GM23248 (cell line): ENCODE data around the gene SOX21.

ENCODE experiments used
- EZH2 ChIP-seq: fragments of 200-600 bp; sonication (generic); IDR thresholded peaks from 2 replicates; pipeline ENCODE4 v1.6.1; 2018; ENCODE audit warnings: antibody characterized with exemption, mild to moderate bottlenecking; ENCODE audit not compliant: insufficient read depth, poor library complexity, severe bottlenecking
- EZH2phosphoT487 ChIP-seq: fragments of 200-600 bp; sonication (generic); IDR thresholded peaks from 2 replicates; pipeline ENCODE4 v1.6.1; 2018; ENCODE audit warnings: antibody characterized with exemption, moderate library complexity, mild to moderate bottlenecking, low read depth; ENCODE audit not compliant: insufficient read depth

- TF ChIP-seq EZH2phosphoT487 (no peak), EZH2 (no peak)
Measured at GRCh38 chr13:94683409-94683808, 28.9 kb downstream of the SOX21 start.
